Upper lobe of left lung (tissue), 6 donors: ENCODE data around the gene ZNF621. TPM values are rescaled to one million over a fixed set of nuclear protein-coding genes. Genes with fewer than 3 reads are reported as not detected.

Source experiments
- ATAC-seq, 2 donors: fragments of 200-7000 bp; cut with Tn5 transposase; one replicate each; pipeline ENCODE4 v1.9.1; 2022; ENCODE audit warnings: mild to moderate bottlenecking in 2 of 2, moderate library complexity in 2 of 2; ENCODE audit not compliant: low FRiP score in 2 of 2
- DNase-seq, 2 donors: peaks; one replicate each; pipeline ENCODE4 v3.0.0-alpha.2; 2019 to 2020
- H3K27ac ChIP-seq, 4 donors: fragments of 200-600 bp; sonication (generic); one replicate each; pipeline ENCODE4 v1.5.1; 2016 to 2019
- H3K27me3 ChIP-seq, 4 donors: fragments of 200-600 bp; sonication (generic); one replicate each; pipeline ENCODE4 v1.5.1; 2017 to 2019
- H3K36me3 ChIP-seq, 4 donors: fragments of 200-600 bp; sonication (generic); one replicate each; pipeline ENCODE4 v1.5.1; 2016 to 2019
- H3K4me1 ChIP-seq, 4 donors: fragments of 200-600 bp; sonication (generic); one replicate each; pipeline ENCODE4 v1.5.1; 2018 to 2019
- H3K4me3 ChIP-seq, 4 donors: fragments of 200-600 bp; sonication (generic); one replicate each; pipeline ENCODE4 v1.5.1; 2017 to 2019; ENCODE audit warnings: mild to moderate bottlenecking in 2 of 4, moderate library complexity in 1 of 4
- H3K9me3 ChIP-seq, 4 donors: fragments of 200-600 bp; sonication (generic); one replicate each; pipeline ENCODE4 v1.5.1; 2018 to 2019
- CTCF ChIP-seq, 6 experiments: fragments of 450-650 bp in 4 of 6; fragments of 200-600 bp in 2 of 6; sonication (generic) in 2 of 6; IDR thresholded peaks; one replicate each; pipeline ENCODE4 v1.5.1; 2016 to 2019; ENCODE audit warnings: antibody characterized with exemption in 6 of 6
- EP300 ChIP-seq, 4 donors: sonication (generic); formaldehyde crosslinking; IDR thresholded peaks; one replicate each; pipeline ENCODE4 v1.5.1; 2017; ENCODE audit warnings: antibody characterized with exemption in 4 of 4, control low read depth in 2 of 4
- POLR2A ChIP-seq, 4 donors: fragments of 450-650 bp; IDR thresholded peaks; one replicate each; pipeline ENCODE4 v1.5.1; 2016 to 2017; ENCODE audit warnings: antibody characterized with exemption in 4 of 4, mild to moderate bottlenecking in 2 of 4
- POLR2AphosphoS5 ChIP-seq, 2 donors: sonication (generic); formaldehyde crosslinking; IDR thresholded peaks; one replicate each; pipeline ENCODE4 v1.5.1; 2017; ENCODE audit warnings: antibody characterized with exemption in 2 of 2
- WGBS, 2 donors: methylation state at CpG; one replicate each; pipeline ENCODE4 v1.1.5; 2017 to 2018; 5-methylcytosine and 5-hydroxymethylcytosine counted together
- total RNA-seq, 6 donors: library from RNA; depleted of rRNA in 4 of 6; stranded (reverse); fragments of >200 nt in 4 of 6; gene quantifications; one replicate each; pipeline versions ENCODE4 v1.1.0 to v1.2.1, GENCODE V29; 2016 to 2021
- donor health status: DM: no; HTN: no; CAD: no; lungs with moderate emphysema.
- donor health status: DM: no; HTN: yes; CAD: no; lungs with severe emphysema.

Gene ZNF621
- total RNA-seq, 6 donors from 2014 or later = 14.3 to 39.8 (median 17.6) TPM

GRCh38 chr3:40528426-40528825 lies 3.7 kb downstream of the ZNF621 start:
- Histone ChIP-seq H3K4me3 (no peak overlapping the region), H3K36me3 (peaks cover 34 to 64% (median 47%) of the 10 kb centered on the region in 4 donors), H3K27me3 (no peaks in the 10 kb centered on the region), H3K9me3 (peaks cover 0 to 11% (median 2%) of the 10 kb centered on the region in 4 donors), H3K4me1 (peaks cover 10 to 18% (median 13%) of the 10 kb centered on the region in 4 donors), H3K27ac (no peak overlapping the region)
- ATAC-seq (no peak), DNase-seq (no peak)
- WGBS, 2 donors = 90 to 97% methylated on average over 3 of the region's 3 CpGs
- no peak for TF ChIP-seq POLR2A (IDR thresholded peaks at IDR 0.05)
- no peak for TF ChIP-seq POLR2AphosphoS5 (IDR thresholded peaks at IDR 0.05)
- TF ChIP-seq CTCF (IDR thresholded peaks at IDR 0.05) = no peak
- TF ChIP-seq EP300 (IDR thresholded peaks at IDR 0.05) = no peak

GRCh38 chr3:40532252-40532651 lies 7.5 kb downstream of the ZNF621 start:
- no peak overlapping the region for H3K4me3 ChIP-seq
- no peaks in the 10 kb centered on the region for H3K4me1 ChIP-seq
- ATAC-seq (no peak), DNase-seq (no peak)
- H3K36me3 ChIP-seq = peaks cover 34 to 95% (median 57%) of the 10 kb centered on the region in 4 donors
- peaks cover 0 to 11% (median 2%) of the 10 kb centered on the region in 4 donors for H3K9me3 ChIP-seq
- no peaks in the 10 kb centered on the region for H3K27me3 ChIP-seq
- TF ChIP-seq CTCF (IDR thresholded peaks at IDR 0.05) (no peak), POLR2A (IDR thresholded peaks at IDR 0.05) (no peak), POLR2AphosphoS5 (IDR thresholded peaks at IDR 0.05) (no peak), EP300 (IDR thresholded peaks at IDR 0.05) (no peak)
- no peak overlapping the region for H3K27ac ChIP-seq
- 97 to 100% methylated on average over 5 of the region's 5 CpGs for WGBS, 2 donors

GRCh38 chr3:40534283-40534682 lies 9.5 kb downstream of the ZNF621 start:
- Histone ChIP-seq H3K4me3 (no peak overlapping the region), H3K9me3 (peaks cover 0 to 17% (median 3%) of the 10 kb centered on the region in 4 donors), H3K4me1 (no peaks in the 10 kb centered on the region), H3K27me3 (no peaks in the 10 kb centered on the region), H3K27ac (no peak overlapping the region), H3K36me3 (peaks cover 25 to 90% (median 57%) of the 10 kb centered on the region in 4 donors)
- TF ChIP-seq CTCF (IDR thresholded peaks at IDR 0.05) (no peak), POLR2A (IDR thresholded peaks at IDR 0.05) (no peak), EP300 (IDR thresholded peaks at IDR 0.05) (no peak), POLR2AphosphoS5 (IDR thresholded peaks at IDR 0.05) (no peak)
- no peak for DNase-seq
- no peak for ATAC-seq

GRCh38 chr3:40546816-40547215 lies 22.1 kb downstream of the ZNF621 start:
- H3K4me3 ChIP-seq = no peak overlapping the region
- H3K4me1 ChIP-seq = no peaks in the 10 kb centered on the region
- WGBS, 2 donors = 50 to 63% methylated on average over 1 of the region's 1 CpG
- ATAC-seq (peak in 1 of 2 donors; percentile 76), DNase-seq (no peak)
- H3K27ac ChIP-seq = no peak overlapping the region
- no peaks in the 10 kb centered on the region for H3K27me3 ChIP-seq
- H3K36me3 ChIP-seq = no peaks in the 10 kb centered on the region
- no peak for TF ChIP-seq EP300 (IDR thresholded peaks at IDR 0.05)
- no peak for TF ChIP-seq CTCF (IDR thresholded peaks at IDR 0.05)
- TF ChIP-seq POLR2AphosphoS5 (IDR thresholded peaks at IDR 0.05) = no peak
- no peak for TF ChIP-seq POLR2A (IDR thresholded peaks at IDR 0.05)
- H3K9me3 ChIP-seq = no peaks in the 10 kb centered on the region

- Histone ChIP-seq H3K4me3 (no peak overlapping the region), H3K9me3 (no peaks in the 10 kb centered on the region), H3K27ac (no peak overlapping the region), H3K36me3 (no peaks in the 10 kb centered on the region), H3K27me3 (no peaks in the 10 kb centered on the region), H3K4me1 (no peaks in the 10 kb centered on the region)
- ATAC-seq (no peak), DNase-seq (no peak)
- TF ChIP-seq POLR2A (IDR thresholded peaks at IDR 0.05) (no peak), EP300 (IDR thresholded peaks at IDR 0.05) (no peak), POLR2AphosphoS5 (IDR thresholded peaks at IDR 0.05) (no peak), CTCF (IDR thresholded peaks at IDR 0.05) (no peak)
- WGBS, 2 donors = 95 to 100% methylated on average over 1 of the region's 1 CpG
Measured at GRCh38 chr3:40550167-40550566, 25.4 kb downstream of the ZNF621 start.
